SH-SY5Y (cell line): Measurements from ENCODE around the gene NFKB1.

Experiments
- GATA2 ChIP-seq: IDR thresholded peaks from 2 replicates; pipeline ENCODE4 v1.6.1; 2011; ENCODE audit warnings: mild to moderate bottlenecking, low read depth, low read length
- GATA3 ChIP-seq: IDR thresholded peaks from 2 replicates; pipeline ENCODE4 v1.6.1; 2011; ENCODE audit warnings: low read depth, mild to moderate bottlenecking, low read length, moderate library complexity

DNA sequence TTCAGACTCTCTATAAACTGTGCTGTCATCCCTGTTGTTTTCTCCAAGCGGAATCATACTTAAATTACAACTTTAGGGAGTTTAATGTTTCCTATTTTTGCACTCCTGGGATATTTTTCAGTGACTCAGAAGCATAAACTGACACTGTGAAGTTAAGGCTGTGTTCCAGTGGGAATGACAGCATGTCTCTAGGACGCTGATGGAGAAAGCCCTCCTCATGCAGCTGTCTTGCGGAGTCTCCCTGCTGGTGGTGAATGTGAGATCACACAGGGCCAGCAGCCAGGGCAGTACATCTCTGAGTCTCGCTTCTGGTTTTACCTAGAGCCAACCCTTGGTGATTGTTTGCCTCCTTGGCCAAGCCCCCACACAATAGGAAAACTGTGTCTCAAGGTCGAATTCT lies 53.3 kb downstream of the NFKB1 start:
- no peak for TF ChIP-seq GATA3
- no peak for TF ChIP-seq GATA2
